ENCODE measurements around the gene GPER1.
"Not testable (repeated sequence)": the region's sequence is repeated elsewhere in the genome, so short reads cannot be mapped to it uniquely, and the experiment has no call there.

GPER1 gene

GRCh38 chr7:1136841-1137516 is 49.1 kb downstream of the GPER1 start:
- H3K4me1 Mint-ChIP-seq, result peaks cover 13% of the 10 kb centered on the region
- peaks cover 23% of the 10 kb centered on the region for H3K9me3 Mint-ChIP-seq
- H3K4me3 Mint-ChIP-seq, result peak overlapping the region; percentile 89
- H3K27me3 Mint-ChIP-seq (ENCODE audit: low read depth, poor library complexity), result peaks cover 11% of the 10 kb centered on the region
- DNase-seq, result no peak
- peaks cover 27% of the 10 kb centered on the region for H3K36me3 Mint-ChIP-seq (ENCODE audit: low read depth)
- TF ChIP-seq, protein P1, sequence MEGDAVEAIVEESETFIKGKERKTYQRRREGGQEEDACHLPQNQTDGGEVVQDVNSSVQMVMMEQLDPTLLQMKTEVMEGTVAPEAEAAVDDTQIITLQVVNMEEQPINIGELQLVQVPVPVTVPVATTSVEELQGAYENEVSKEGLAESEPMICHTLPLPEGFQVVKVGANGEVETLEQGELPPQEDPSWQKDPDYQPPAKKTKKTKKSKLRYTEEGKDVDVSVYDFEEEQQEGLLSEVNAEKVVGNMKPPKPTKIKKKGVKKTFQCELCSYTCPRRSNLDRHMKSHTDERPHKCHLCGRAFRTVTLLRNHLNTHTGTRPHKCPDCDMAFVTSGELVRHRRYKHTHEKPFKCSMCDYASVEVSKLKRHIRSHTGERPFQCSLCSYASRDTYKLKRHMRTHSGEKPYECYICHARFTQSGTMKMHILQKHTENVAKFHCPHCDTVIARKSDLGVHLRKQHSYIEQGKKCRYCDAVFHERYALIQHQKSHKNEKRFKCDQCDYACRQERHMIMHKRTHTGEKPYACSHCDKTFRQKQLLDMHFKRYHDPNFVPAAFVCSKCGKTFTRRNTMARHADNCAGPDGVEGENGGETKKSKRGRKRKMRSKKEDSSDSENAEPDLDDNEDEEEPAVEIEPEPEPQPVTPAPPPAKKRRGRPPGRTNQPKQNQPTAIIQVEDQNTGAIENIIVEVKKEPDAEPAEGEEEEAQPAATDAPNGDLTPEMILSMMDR (IDR thresholded peaks at IDR 0.05), result no peak
- H3K27ac Mint-ChIP-seq, result peak overlapping the region; percentile 66

DNA sequence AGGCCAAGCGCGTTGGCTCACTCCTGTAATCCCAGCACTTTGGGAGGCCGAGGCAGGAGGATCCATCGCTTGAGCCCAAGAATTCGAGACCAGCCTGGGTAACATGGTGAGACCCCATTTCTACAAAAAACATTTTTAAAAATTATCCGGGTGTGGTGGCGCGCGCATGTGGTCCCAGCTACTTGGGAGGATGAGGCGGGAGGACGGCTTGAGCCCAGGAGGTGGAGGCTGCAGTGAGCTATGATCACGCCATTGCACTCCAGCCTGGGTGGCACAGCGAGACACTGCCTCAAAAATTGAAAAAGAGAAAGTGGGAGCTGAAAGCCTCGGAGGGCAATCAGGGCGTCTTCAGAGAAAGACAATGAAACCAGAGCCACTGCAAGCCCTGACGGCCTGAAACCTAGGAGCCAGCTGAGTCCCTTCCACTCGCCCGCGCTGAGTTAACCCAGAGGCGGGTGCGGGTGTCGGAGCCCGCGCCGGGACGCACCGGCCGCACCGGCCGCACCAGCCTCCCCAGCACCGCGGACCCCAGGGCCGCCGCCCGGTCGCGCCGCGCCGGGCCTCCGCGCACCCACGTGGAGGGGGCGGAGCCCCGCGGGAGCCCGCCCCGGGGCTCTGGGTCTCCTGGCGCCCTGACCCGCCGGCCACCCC is 49.7 kb downstream of the GPER1 start:
- Mint-ChIP-seq H3K9me3 (peaks cover 16% of the 10 kb centered on the region), H3K36me3 (ENCODE audit: low read depth) (peaks cover 20% of the 10 kb centered on the region), H3K27ac (peak overlapping the region; percentile 66), H3K4me1 (peaks cover 13% of the 10 kb centered on the region), H3K27me3 (ENCODE audit: low read depth, poor library complexity) (peaks cover 15% of the 10 kb centered on the region), H3K4me3 (peak overlapping the region; percentile 89)
- TF ChIP-seq, protein P1 (IDR thresholded peaks at IDR 0.05), result no peak
- no peak for DNase-seq

DNA sequence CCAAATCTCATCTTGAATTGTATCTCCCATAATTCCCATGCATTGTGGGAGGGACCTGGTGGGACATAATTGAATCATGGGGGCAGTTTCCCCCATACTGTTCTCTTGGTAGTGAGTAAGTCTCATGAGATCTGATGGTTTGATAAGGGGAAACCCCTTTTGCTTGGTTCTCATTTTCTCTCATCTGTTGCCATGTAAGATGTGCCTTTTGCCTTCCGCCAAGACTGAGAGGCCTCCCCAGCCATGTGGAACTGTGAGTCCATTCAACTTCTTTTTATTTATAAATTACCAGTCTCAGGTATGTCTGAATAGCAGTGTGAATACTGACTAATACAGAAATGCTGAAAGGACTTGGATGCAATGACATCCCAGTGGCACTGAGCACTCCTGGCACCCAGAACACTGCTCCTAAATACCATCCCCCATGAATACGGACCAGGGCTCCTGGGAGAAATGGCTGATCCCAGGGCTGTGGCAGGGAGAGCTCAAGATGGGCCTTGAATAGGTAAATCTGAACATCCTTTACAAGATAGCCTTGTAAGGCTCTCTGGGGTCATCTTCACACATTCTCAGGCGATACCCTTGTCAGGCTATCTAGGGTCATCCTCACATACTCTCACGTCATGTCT is 52.7 kb downstream of the GPER1 start:
- Mint-ChIP-seq H3K27ac (no peak overlapping the region), H3K4me3 (no peak overlapping the region), H3K4me1 (peaks cover 19% of the 10 kb centered on the region), H3K9me3 (peaks cover 7% of the 10 kb centered on the region), H3K27me3 (ENCODE audit: low read depth, poor library complexity) (peaks cover 19% of the 10 kb centered on the region), H3K36me3 (ENCODE audit: low read depth) (no peaks in the 10 kb centered on the region)
- DNase-seq, result no peak
- TF ChIP-seq, protein P1 (IDR thresholded peaks at IDR 0.05), result no peak

DNA sequence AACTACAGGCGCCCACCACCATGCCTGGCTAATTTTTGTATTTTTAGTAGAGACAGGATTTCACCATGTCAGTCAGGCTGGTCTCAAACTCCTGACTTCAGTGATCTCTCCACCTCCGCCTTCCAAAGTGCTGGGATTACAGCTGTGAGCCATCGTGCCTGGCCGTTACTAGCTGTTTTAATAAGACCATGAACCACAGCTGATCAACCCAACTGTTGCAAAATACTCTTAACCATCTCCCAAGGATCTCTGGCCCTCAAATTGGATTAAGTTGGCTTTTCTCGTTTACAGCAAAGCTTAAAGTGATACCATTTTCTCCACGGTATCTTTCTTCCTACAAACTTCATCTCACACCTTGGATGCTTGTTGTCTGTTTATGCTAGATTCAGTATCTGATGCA is 53.7 kb downstream of the GPER1 start:
- no peak for DNase-seq
- no peak overlapping the region for H3K4me3 Mint-ChIP-seq
- TF ChIP-seq, protein P1 (IDR thresholded peaks at IDR 0.05), result no peak
- peaks cover 19% of the 10 kb centered on the region for H3K27me3 Mint-ChIP-seq (ENCODE audit: low read depth, poor library complexity)
- H3K36me3 Mint-ChIP-seq (ENCODE audit: low read depth), result no peaks in the 10 kb centered on the region
- H3K9me3 Mint-ChIP-seq, result peaks cover 7% of the 10 kb centered on the region
- no peak overlapping the region for H3K27ac Mint-ChIP-seq
- peaks cover 16% of the 10 kb centered on the region for H3K4me1 Mint-ChIP-seq

GRCh38 chr7:1142051-1142635 is 54.2 kb downstream of the GPER1 start:
- peak overlapping the region; percentile 68 for H3K27ac Mint-ChIP-seq
- no peak overlapping the region for H3K4me3 Mint-ChIP-seq
- TF ChIP-seq, protein P1 (IDR thresholded peaks at IDR 0.05), result no peak
- peaks cover 19% of the 10 kb centered on the region for H3K27me3 Mint-ChIP-seq (ENCODE audit: low read depth, poor library complexity)
- no peaks in the 10 kb centered on the region for H3K36me3 Mint-ChIP-seq (ENCODE audit: low read depth)
- H3K9me3 Mint-ChIP-seq, result peaks cover 7% of the 10 kb centered on the region
- peaks cover 11% of the 10 kb centered on the region for H3K4me1 Mint-ChIP-seq
- no peak for DNase-seq

GRCh38 chr7:1143031-1143430 is 55.1 kb downstream of the GPER1 start:
- H3K4me1 Mint-ChIP-seq; H3K9me3 Mint-ChIP-seq; DNase-seq; H3K27ac Mint-ChIP-seq; H3K36me3 Mint-ChIP-seq (ENCODE audit: low read depth); H3K4me3 Mint-ChIP-seq: not testable (repeated sequence)
- H3K27me3 Mint-ChIP-seq (ENCODE audit: low read depth, poor library complexity), result peaks cover 19% of the 10 kb centered on the region

All from nephron progenitor cell (in vitro differentiated cells).